SKM-1 treated with dmso at 0.1 percent for 144 hours (cell line): ENCODE data around the gene STAT1.
A peak's percentile ranks its signal among the peaks of the same experiment; 100 is the strongest.

Source experiments
- DNase-seq: peaks from one replicate; lab custom pipeline; 2025; ENCODE audit not compliant: unreplicated experiment; lab: John Stamatoyannopoulos, UW

The STAT1 gene

DNA sequence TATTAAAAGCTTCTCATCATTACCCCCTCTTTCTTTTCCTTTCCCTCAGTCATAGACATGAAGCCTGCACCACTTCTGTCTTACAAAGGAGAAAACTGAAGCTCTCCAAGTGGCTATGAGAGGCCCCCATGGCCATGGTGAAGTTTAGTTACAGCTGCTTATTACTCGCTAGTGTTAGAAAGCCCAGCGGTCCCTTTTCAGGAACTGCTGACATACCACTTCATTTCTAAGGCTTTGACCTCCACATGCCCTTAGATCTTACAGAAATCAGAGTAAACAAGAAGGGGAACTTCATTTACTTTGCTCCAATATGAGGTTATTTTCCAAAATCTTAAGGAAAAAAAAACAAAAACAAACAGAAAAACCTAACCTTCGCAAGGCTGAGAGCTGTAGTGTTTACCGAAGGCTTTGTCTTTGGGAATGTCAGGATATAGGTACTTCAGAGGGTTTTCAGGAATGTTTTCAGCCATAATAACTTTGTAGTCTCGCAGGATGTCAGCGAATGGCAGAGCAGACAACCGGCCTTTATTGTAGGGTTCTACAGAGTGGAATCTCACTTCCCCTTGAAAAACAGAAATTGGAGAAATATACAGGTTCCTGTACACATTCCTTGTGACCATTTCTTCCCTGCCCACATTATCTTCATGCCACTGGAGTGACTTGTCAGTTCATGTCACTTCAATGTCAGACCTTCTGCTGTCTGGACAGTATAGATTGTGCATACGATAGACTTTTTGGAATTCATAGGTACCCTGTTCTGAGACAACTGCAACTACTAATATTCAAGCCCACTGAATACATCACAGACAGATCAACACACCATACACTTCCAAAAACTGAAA lies 18.8 kb upstream of the STAT1 start:
- peak; percentile 55 for DNase-seq

DNA sequence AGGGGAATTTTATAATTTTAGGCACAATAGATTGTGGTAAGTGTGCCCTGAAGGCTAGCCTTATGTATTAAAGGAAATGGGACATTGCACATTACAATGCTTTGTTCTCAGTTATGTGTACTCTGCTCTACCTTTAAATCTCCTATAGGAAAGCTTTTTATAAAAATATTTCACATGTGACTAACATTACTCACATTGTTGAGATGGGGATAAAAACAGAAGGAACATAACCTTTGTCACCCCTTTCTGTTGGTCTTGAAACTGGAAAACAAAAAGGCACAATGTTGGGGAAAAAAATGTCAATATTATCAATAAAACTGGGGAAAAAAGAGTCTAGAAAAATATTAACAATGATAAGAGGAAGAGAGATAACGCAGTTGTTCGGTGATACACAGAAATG lies 17.3 kb upstream of the STAT1 start:
- no peak for DNase-seq

DNA sequence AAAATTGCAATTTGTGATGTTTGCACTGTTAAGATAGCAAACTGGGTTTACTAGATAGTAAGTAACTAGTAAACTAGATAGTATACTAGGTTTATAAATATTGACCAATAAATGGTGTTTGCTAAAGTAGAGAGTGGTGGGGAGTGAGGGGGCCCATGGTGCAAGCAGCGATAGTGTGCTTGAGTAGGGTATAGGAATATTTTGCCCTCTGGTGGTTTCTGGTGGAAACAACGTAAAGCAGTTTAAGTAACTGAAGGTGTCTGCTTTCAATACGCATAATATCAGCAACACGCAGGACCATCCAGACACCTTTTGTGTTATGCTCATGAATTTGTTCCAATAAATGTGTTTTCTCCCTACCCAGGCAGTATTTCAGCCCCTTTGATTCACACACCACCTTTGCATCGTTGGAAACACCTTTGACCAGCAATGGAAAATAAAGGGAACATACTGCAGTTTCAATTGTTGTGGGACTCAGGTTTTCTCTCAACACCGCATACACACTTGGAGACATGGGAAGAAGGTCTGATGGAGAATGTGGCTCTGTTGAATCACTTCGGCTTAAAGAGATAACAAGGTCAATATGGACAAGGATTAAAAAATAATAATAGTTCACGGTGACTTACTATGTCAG lies 16.7 kb upstream of the STAT1 start:
- peak; percentile 16 for DNase-seq

DNA sequence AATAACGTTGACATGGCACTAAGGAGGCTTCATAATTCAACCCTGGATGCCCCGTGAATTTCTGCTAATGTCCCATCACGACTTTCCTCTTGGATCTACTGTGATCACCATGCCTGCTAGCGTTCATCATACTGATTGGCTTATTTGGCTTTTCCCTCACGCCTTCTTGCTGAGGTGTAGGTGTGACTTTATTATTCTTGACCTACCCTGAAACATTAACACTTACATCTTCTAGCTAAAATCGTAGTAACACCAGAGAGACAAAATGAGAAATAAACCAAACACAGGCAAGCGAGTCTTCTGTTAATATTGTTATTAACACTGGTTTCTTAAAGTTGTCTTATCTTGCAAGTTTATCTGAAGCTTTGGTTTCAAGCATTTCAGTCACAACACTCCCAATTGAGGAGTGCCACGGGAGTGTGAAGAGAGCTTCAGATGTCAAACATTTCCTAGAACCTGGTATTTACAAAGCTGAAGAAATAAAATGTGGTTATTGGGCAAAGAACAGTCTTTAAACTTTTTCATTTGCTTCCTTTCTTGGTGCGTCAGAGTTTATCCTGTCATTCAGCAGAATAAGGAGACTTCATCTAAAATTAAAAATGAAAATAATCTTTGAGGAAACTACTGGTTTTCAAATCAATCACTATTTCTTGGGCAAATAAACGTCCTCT lies 15.4 kb upstream of the STAT1 start:
- DNase-seq = no peak

DNA sequence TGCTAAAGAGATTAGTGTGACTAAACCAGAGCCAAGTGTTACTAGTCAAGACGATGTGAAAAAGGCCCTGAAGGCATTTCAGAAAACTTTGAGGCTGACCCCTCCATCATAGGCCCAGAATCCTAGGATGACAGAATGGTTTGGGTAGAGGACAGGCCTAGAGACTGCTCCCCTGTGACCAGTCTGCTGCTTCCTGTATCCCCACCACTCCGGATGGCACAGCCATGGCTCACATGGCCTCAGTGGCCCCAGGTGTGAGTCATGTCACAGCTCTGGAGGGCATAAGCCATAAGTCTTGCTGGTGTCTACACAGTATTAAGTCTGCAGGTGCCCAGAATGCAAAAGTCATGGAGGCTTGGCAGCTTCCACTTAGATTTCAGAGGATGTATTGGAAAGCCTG lies 12.4 kb upstream of the STAT1 start:
- no peak for DNase-seq

DNA sequence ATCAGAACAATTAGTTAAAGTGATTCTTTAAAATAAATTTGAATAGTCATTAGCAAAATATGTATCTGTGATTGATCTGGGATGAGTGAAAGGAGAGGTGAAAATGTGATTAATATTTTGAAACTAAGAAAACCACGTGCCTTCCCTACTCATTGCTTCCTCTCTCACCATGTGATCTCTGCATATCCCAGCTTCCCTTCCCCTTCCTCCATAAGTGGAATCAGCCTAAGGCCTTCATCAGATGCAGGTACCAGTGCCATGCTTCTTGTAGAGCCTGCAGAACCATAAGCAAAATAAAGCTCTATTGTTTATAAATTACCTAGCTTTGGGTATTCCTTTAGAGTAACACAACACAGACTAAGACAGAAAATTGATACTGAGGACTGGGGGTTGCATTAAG lies 11.2 kb upstream of the STAT1 start:
- DNase-seq = no peak

DNA sequence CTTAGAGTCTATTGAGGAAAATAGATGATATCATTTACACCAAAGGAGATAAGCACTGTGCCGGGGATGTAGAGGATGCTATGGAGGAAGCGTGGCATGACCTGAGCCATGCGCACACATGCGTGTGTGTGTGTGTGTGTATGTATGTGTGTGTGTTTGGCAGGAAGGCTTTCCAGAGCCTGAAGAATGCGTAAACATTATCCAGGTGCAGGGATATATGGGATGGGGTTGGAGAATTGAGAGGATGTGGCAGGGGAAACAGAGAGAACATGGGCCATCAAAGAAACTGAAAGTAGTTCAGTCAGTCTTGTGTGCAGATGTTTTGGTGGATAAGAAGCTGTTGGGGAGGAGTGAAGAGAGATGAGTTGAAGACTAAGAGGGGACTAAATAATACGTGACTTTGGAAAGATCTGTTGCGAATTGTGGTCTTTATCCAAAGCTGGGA lies 9.3 kb upstream of the STAT1 start:
- DNase-seq = no peak

DNA sequence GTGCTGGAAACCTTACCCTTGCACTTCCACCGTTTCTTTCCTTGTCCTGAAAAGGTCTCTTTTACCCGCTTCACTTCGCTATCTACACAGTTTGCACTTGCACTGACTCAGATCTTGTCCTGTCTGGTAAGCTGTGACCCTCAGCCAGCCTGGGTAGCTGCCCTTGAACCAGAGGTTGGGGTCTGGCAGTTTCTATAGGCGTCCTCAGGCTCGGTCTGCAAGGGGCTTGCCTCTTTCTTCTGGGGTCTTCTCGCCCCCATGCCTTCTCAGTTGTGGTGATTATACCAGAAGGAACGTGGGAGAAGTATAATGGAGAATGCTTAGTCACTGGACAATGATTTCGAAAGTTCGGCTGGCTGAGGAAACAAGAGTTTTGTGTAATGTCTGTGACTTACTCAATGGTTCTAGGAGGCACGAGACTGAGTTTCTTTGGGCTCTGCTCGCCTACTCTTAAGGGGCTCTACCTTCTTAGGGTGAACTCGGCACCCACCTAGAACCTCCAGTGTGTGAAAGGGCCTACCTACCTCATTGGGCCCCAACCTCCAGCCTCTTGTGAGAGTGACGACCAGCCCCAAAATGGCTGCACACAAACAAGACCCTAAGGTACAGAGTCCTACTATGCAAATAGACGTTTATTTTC lies 6.9 kb upstream of the STAT1 start:
- DNase-seq = peak; percentile 68

DNA sequence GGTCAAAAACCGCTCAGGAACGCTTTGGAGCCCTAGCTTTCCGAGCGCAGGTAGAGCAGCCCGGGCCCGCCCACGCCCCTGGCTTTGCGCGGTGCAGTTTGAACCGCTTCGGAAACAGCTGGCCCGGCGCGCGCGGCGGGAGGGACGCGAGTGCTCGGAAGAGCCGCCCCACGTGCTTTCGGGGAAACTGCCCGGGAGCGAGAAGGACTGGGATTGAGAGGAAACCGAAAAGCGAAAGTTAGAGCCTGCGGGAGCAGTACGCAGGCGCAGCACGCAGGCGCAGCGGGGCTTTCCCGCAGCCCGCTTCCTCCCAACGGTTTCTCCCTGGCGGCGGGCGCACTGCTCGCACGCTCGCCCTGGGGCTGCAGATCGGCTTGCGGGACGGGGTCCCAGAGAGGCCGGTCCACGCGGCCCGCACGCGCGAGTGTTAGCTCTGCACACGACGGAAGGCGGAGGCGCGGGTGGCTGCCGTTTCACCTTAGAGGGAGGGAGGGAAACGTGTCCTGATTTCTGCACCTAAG lies 6.3 kb upstream of the STAT1 start:
- peak; percentile 98 for DNase-seq

DNA sequence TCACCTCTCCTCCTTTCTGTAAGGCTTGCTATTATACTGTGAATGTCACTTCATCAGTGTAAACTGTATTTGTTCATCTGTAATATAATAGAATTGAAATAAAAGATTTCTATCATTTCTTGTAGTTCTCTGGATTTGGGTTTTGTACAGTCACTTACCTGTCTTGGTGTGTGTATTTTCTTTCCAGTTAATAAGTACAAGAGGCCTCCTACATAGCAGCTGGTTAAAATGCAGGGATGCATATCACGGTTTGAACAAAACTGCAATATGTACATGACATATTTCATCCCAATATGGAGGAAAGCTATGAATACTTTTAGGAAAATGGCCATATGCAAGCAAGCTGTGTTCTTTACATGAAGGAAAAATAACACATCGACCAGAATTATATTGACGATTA lies 5.4 kb upstream of the STAT1 start:
- DNase-seq = no peak

DNA sequence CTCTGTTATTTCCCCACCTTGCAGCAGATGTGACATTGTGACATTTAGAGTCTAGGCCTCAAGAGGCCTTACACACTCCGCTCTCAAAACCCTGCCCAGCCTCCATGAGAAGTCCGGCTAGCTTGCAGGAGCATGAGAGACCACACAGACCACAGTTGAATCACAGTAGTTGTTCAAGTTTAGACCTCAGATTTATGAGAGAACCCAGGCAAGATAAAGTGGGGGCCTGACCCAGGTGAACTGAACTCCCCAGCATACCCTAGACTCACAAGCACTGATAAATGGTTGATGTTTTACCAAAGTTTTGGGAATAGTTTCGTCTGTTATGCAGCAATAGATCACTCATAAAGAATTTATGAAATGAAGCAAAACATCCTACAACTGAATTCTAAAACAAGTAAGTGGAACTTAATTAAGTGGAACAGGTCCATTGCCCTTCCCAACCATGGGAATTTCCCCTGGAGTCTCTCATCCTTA lies 4.7 kb upstream of the STAT1 start:
- DNase-seq = no peak

DNA sequence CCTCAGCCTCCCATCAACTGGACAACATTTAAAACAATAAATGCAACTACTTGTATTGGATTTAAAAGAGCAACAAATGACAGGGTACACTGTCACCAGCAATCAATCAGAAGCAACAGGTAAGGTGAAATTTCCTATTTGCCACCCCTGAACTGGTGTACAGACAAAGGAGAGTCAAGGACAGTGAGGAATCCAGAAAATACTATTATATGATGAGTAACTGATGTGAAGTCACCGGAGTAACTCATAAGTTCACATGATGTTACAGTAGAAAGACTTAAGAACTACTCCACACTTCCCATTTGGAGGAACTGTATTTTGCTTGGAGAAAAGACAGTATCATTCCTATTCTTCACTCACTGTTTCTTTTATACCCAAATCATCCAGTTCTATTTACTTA lies 4.1 kb upstream of the STAT1 start:
- no peak for DNase-seq

DNA sequence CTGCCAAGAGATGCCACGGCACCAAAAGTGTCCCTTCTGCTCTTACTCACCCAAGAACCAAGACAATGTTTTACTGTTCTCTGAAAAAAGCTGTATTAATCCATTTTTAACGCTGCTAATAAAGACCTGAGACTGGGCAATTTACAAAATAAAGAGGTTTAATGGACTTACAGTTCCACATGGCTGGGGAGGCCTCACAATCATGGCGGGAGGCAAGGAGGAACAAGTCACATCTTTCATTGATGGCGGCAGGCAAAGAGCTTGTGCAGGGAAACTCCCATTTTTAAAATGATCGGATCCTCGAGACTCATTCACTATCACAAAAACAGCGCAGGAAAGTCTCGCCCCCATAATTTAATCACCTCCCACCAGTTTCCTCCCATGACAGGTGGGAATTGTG lies 1.9 kb upstream of the STAT1 start:
- no peak for DNase-seq

DNA sequence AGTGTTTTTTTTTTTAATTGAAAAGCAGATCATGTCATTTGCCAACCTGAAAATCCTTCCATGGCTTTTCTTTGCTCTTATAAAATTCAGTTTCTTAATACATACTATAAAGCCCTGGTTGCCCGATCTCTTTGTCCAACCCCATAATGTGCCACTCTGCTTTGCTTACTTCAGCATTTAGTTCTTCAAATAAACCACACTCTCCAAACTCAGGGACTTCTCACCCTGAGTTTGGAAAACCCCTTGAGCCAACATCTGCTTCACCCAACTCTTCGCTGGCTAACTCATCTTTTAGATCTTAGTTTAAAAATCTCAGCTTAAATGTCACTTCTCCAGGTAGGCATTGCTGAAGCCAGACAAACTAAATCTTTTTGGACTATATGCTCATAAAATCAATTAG lies 1.3 kb upstream of the STAT1 start:
- DNase-seq = no peak

DNA sequence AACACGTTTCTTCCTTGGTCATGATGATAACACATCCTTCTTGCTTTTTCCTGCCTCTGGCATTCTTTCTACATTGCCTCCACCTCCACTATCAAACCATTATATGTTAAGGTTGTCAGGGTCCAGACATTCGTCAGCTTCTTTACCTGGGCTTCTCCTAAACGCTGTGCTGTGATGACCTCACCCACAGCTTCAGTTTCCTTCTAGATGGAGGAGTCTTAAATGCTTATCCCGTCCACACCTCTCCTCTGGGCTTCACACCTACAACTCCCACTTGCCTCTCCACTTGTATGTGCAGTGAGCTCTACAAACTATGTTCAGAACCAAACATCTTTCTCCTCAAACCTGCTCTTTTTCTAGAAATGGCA lies 666 bp upstream of the STAT1 start:
- DNase-seq = no peak

DNA sequence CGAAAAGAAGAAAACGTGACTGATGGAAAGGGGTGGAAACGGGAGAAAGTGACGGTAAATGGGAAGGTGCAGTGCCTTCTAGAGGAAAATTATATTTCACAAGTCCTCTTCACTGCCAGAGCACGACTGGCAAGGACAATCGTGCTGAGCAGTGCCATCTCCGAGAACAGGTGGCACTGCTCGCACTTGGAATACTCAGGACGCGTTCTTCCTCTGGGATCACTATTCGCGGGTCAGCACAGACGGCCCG lies 364 bp downstream of the STAT1 start:
- no peak for DNase-seq

DNA sequence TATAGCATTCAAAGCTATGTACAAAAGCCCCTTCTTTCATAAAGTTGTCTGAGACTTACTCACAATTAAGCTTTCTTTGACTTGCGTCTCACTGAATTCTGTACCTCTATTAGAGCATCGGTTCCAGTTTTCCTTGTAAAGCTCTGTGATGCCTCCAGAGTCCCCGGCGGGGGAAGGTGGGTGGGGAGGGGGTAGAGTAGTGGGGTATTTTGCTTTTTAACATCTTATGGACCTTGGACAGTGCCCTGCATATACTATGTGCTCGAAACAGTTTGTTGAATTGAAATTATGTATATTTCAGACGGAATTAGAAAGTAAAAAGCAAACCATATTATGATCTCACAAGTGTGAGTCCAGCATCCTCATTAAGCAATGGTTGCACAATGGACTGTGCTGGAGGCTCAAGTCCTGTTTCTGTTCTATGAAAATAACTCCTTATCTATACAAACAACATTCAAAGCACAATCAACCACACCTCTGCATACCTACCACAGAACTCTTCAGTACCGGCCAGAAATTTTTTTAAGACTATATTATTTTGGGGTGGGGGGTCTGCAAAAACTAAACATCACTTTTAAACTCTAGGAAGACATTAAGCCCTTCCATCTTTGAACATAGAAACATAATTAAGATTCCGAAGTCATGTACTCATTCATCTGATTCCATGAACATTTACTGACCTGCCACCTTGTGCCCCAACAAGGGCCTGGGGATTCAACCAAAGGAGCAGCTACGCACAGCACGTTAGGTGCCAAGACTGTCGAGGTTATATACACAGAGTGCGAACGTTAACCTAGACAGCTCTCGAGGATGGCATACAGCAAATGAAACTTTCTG lies 908 bp downstream of the STAT1 start:
- peak; percentile 15 for DNase-seq

DNA sequence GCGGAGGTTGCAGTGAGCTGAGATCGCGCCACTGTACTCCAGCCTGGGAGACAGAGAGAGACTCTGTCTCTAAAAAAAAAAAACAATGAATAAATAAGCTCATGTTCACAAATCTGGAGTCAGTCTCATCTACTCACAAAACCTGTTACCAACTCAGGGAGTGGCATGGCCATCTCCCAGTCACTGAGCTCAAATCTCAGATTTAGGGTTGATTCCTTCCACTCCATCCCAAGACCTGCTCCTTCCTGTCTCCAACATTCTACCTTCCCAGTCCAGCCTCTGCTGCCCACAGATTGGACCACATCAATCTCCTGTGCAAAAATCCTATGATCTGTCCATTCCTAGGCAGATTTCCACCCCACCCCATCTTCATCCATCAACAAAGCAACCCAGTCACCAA lies 1.6 kb downstream of the STAT1 start:
- no peak for DNase-seq

DNA sequence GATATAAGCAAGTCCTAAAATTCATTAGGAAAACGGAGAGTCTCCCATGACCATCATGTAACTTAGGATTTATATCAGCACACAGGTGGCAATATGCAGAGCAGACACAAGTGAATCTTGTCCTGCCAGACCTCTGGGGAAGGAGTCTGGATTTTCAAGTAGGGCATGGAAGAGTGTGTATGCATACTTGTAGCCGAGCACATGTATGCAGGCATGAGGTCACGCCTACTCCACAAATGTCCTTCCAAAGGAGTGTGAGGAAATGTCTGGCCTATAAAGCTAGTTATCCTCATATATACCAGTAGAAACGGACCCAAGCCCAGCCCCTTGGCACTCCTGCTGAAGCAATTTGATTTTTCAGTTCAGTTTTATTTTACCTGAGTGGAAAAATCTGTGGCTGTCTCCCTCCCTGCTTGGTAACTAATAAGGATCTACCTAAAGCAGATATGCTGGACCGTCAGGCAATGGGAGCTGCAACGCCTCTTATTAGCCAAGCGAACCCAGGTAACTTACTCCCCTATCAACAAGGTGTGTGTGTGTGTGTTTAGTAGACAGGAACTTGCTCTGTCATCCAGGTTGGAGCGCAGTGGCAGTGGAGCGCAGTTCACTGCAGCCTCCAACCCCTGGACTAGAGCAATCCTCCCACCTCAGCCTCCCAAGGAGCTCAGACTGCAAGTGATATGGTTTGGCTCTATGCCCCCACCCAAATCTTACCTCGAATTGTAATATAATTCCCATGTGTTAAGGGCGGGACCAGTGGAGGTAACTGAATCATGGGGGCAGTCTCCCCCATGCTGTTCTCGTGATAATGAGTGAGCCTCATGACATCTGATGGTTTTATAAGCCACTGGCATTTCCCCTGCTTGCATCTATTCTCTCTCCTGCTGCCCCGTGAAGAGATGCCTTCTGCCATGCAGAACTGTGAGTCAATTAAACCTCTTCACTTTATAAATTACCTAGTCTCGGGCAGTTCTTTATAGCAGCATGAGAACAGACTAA lies 2.8 kb downstream of the STAT1 start:
- no peak for DNase-seq
